NOMO-1 (cell line): ENCODE data around the gene DRAM2.
"Not testable (repeated sequence)": the region's sequence is repeated elsewhere in the genome, so short reads cannot be mapped to it uniquely, and the experiment has no call there.

Source experiments
- DNase-seq, 2 experiments: peaks; one replicate each; lab custom pipeline; 2025; ENCODE audit not compliant: unreplicated experiment in 2 of 2; lab: John Stamatoyannopoulos, UW

Gene DRAM2

GRCh38 chr1:111145542-111145941 is 5.6 kb upstream of the DRAM2 start:
- no peak for DNase-seq

DNA sequence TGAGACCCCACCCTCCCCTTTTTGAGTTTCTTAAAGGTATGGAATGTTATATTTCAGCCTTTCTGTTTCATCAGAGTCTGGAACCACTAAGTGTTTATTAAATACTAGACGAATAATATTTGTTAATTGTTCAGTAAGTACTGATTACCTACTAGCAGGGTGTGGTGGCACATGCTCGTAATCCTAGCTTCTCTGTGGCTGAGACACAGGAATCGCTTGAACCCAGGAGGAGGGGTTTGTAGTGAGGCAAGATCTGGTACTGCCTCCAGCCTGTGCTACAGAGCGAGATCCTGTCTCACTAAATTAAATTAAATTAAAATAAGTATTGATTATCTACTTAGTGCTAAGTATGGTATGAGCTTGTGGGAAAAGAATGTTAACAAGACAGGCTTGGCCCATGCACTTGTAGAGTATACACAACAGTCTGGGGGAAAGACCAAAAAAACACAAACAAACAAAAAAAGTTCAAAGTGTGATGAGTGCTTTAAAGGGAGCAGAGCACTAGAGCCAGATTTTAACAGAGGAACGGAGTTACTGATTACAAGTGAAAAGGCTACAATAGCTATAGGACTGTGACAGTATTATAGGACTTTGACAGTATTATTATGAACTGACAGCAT is 2.6 kb upstream of the DRAM2 start:
- no peak for DNase-seq

DNA sequence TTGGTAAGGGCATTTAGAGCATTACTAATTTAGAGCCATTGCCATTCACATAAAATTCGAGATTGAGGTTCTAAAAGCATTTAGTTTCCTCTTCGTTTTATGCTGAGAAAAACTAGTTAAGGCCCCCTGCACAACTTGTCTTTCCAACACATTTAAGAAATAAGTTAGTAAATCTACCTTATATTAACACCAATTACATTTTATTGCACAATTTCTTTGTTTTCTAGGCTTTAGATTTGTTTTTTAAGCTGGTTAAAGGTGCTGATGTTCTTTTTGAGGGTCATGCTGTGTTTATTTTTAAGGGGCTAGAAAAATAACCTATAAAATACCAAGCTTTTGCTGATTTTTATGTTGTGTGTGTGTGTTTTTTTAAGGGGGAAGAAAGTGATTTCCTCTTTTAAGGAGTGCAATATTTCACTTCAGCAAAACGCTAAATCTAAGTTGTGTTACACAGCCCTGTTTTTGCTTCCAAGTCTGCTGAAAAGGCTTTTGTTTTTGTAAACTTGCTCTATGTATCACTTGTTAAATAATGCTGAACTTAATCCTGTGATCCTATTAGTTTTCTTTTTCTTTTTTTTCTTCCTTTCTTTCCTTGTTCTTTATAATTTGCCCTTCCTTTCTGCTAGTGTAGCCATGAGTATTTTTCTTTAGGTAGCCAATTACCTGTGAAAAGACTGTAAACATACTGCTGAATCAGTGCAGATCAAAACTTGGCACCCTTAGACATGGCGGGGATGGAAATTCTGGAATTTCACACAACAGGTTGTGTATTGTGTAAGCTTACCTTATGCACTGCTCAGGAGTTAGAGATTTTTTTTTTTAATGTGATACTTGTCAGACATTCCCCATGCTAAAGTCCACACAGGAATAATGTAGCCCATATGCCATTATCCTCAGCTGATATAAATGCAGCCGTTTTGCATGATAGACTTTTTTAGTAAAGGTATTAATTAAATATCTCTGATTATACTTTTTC is 1.6 kb upstream of the DRAM2 start:
- peak; percentile 8 to 17 for DNase-seq

DNA sequence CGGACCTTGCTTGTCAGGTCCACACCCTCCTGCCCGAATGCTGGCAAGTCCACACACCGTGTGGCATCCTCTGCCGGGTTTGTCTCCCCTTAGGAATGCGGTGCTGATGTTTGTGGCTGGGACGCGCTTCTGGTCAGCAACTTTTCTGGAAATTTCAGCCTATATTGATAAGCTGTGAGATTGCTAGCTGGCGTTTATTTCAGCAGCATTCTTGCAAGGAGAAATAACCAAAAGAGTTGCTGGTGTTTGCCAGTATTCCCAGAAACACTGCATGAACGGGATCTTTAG is 731 bp upstream of the DRAM2 start:
- no peak for DNase-seq

GRCh38 chr1:111139324-111139955 is 453 bp downstream of the DRAM2 start:
- DNase-seq = peak; percentile 41 to 42

GRCh38 chr1:111133866-111134265 is 6.0 kb downstream of the DRAM2 start:
- no peak for DNase-seq

DNA sequence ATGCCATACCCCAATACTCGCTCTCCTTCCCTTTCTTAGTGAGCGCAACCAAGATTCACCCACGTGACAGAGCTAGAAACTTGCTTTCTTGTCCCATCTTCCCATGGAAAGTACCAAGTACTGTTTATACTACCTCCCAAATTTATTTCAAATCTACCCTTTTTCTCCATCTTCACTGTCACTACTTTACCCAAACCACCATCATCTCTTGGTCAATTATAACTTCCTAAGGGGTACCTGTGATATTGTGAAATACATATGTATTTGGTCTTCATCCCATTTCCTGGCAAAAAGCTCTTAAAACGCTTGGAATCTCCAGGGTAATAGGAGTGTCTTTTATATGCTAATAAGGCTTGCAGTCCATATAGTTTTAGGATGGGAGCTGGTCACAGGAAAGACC is 8.2 kb downstream of the DRAM2 start:
- DNase-seq = no peak

DNA sequence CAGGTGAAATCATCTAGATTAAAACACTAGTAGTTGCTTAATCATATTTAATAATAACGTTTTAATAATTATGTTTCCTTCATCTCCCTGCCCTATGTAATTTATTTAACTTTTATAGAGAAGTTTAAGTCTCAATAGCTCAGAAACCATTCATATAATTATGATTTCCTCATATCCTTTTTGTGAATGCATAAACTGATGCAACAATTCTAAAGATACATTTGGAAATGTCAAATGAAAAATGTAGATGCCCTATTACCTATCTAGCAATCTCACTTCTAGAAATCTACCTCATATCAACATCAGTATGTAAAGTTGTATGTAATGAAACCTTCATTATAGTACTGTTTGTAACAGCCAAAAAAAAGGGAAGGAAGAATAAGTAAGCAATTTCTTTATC is 10.5 kb downstream of the DRAM2 start:
- DNase-seq = peak in 1 of 2 experiments; percentile 73

DNA sequence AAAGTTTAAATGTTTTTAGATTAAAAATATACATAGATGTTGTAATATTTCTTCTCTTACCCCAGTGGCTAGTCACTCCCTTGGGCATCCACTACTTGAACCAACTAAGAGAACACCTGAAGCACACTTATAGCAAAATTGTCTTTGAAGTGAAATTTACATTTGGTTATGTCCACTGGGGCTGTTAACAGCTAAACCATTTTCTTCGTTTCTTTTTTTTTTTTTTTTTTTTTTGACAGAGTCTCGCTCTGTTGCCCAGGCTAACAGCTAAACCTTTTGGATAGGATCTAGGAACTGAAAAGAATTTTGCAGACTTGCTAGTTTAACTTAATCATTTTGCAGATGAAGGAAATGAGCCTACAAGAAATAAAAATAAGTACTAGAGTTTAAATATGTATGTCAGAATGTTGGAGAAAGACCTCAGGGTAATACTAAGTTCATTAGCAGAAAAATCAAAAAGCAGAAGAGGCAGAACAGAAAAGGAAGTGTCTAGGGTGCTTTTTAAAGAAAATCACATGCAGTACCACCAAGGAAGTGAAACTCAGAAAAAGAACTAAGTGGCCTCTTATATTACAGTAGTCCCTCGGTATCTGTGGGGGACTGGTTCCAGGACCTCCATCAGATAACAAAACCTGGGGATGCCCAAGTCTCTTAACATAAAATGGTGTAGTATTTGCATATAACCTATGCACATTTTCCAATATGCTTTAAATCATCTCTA is 11.8 kb downstream of the DRAM2 start:
- peak; percentile 76 to 90 for DNase-seq

DNA sequence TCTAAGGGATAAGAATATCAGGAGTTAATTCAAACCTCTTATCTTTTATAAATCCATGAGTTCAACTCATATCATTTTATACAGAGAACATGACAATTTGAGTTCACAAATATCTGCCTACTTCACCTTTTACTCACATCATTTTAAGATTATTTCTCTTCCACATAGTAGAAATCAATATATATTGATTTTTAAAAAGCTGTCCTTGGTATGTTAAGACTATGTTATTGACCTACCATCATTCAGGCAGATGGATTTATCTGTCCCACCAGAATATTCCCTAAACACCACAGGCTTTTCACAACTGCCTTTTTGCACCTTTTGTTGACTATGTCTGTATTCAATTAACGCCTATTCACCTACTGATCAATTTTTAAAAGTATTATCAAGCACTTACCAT is 13.5 kb downstream of the DRAM2 start:
- DNase-seq = no peak

DNA sequence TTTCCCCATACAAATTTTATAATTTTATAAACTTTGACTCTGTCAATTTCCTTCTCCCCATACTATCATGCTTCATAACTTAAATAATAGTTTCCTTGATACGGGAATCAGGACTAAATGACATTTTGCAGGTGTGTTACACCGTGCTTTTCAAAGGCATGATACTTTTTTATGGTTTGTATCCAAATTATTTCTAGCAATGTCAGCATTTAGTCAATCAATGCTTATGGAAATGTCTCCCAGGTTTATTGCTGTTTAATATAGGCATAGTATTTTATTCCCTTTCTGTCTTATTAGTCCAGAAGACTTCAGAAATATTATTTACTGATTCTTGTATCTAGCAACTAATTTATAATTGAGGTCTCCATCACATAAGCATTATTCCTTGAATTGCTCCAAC is 23.4 kb downstream of the DRAM2 start:
- no peak for DNase-seq

DNA sequence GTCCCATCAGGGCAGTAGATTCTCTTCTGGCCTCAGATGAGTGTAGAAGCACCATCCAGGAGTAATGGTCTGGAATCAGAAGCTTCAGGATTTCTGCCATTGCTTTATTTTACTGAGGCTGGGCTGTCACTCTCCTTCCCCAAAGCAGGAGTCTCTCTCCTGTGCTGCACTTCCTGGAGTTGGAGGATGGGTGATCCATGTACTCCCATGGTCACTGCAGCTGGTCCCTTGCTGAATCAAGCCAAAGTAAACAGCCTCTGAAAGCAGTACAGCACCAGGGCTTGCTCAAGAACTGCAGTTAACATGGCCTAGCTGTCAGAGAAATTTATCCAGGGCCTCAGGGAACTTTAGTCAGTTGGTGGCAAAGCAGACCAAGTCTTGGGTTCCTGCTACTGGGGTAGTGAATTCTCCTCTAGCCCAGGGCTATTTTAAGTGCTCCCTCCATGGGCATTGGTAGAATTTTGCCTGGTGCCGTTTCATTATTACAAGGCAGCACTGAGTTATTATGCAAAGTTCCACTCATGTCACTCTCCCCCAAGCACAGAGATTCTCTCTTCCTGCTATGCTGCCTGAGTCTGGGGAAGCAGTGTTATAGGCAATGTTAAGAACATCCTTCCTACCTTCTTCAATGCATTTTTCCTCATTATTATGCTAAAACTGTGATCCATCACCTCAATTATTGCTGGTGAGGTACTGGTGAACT is 29.5 kb downstream of the DRAM2 start:
- DNase-seq = no peak

GRCh38 chr1:111104981-111105380 is 34.9 kb downstream of the DRAM2 start:
- no peak for DNase-seq

GRCh38 chr1:111101854-111102642 is 37.8 kb downstream of the DRAM2 start:
- DNase-seq = no peak

GRCh38 chr1:111099289-111099688 is 40.6 kb downstream of the DRAM2 start:
- no peak for DNase-seq

- no peak for DNase-seq
These were observed 42.4 kb downstream of the DRAM2 start for GRCh38 chr1:111097356-111098099.

DNA sequence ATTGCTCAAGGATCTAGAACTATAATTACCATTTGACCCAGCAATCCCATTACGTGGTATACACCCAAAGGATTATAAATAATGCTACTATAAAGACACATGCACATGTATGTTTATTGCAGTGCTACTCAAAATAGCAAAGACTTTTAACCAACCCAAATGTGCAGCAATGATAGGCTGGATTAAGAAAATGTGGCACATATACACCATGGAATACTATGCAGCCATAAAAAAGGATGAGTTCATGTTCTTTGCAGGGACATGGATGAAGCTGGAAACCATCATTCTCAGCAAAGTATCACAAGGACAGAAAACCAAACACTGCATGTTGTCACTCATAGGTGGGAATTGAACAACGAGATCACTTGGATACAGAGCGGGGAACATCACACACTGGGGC is 44.5 kb downstream of the DRAM2 start:
- DNase-seq = not testable (repeated sequence)

DNA sequence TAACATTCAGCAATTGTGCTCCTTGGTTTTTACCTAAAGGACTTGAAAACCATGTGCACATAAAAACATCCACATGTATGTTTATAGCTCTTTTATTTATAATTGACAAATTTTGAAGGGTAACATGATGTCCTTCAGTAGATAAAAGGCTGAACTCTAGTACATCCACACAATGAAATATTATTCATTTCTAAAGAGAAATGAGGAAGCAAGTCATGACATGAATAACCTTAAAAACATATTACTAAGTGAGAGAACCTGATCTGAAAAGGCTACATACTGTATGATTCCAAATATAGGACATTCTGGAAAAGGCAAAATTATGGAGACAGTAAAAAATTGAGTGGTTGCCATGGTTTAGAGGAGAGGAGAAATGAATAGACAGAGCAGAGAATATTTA is 50.3 kb downstream of the DRAM2 start:
- no peak for DNase-seq

DNA sequence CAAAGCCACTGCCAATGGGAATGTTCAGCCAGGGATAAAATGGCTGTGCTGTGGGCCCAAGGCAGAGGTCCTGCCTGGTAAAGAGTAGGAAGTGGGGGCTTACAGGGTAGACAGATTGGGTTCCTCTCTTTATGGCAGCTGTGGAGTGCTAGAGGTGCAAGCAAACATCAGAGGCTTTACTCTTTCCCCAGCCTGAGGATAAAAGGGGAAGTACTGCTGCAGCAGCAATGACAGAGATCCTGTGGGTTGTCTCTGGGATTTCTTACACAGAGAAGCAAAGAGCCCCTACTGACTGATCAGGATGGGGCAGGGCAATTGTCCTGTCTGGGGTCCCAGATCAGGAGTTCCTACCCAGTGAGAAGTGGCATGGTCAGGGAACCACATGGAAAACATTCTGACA is 54.2 kb downstream of the DRAM2 start:
- no peak for DNase-seq
